ENCODE results near the gene DEFB123. TPM values are rescaled to one million over a fixed set of nuclear protein-coding genes. Genes with fewer than 3 reads are reported as not detected.
A peak's percentile ranks its signal among the peaks of the same experiment; 100 is the strongest.

The DEFB123 gene
- polyA plus RNA-seq, 3 donors = not detected

- H4K20me1 ChIP-seq (ENCODE audit: insufficient read depth, low read length) = no peaks in the 10 kb centered on the region
- Mint-ChIP-seq H3K4me1 (peaks cover 20% of the 10 kb centered on the region), H3K9me3 (peaks cover 0 to 6% (median 2%) of the 10 kb centered on the region in 7 donors), H3K4me3 (no peak overlapping the region), H3K27ac (no peak overlapping the region), H3K36me3 (peaks cover 0 to 2% of the 10 kb centered on the region in 2 donors), H3K27me3 (ENCODE audit: low read depth in 3 of 3) (peaks cover 33 to 38% (median 37%) of the 10 kb centered on the region in 3 donors)
- intact Hi-C loops (cut with micrococcal nuclease) = no loop called here
- H3K36me3 ChIP-seq (replicated peaks in 1 of 2; ENCODE audit: control insufficient read depth in 1 of 2, insufficient read depth in 2 of 2, low read length in 2 of 2) = no peaks in the 10 kb centered on the region
- H3K27me3 ChIP-seq (ENCODE audit: control insufficient read depth in 2 of 2, insufficient read depth in 2 of 2, low read length in 2 of 2) = peaks cover 14 to 36% of the 10 kb centered on the region in 2 donors
- TF ChIP-seq, protein P1, sequence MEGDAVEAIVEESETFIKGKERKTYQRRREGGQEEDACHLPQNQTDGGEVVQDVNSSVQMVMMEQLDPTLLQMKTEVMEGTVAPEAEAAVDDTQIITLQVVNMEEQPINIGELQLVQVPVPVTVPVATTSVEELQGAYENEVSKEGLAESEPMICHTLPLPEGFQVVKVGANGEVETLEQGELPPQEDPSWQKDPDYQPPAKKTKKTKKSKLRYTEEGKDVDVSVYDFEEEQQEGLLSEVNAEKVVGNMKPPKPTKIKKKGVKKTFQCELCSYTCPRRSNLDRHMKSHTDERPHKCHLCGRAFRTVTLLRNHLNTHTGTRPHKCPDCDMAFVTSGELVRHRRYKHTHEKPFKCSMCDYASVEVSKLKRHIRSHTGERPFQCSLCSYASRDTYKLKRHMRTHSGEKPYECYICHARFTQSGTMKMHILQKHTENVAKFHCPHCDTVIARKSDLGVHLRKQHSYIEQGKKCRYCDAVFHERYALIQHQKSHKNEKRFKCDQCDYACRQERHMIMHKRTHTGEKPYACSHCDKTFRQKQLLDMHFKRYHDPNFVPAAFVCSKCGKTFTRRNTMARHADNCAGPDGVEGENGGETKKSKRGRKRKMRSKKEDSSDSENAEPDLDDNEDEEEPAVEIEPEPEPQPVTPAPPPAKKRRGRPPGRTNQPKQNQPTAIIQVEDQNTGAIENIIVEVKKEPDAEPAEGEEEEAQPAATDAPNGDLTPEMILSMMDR (IDR thresholded peaks at IDR 0.05) = no peak
- H3K79me2 ChIP-seq (ENCODE audit: insufficient read depth, low read length) = no peaks in the 10 kb centered on the region
- no peak overlapping the region for H3K4me2 ChIP-seq (replicated peaks; ENCODE audit: extremely low read depth, low read length, poor library complexity, severe bottlenecking)
- 72% methylated on average over 3 of the region's 8 CpGs for WGBS (ENCODE audit: insufficient coverage)
- no peak overlapping the region for H3K27ac ChIP-seq (ENCODE audit: low read depth in 1 of 2, low read length in 2 of 2)
- peaks cover 0 to 9% of the 10 kb centered on the region in 2 donors for H3K9me3 ChIP-seq (replicated peaks in 1 of 2; ENCODE audit: control insufficient read depth in 1 of 2, insufficient read depth in 1 of 2, low read length in 2 of 2)
- H3K4me3 ChIP-seq (replicated peaks in 1 of 3; ENCODE audit: low read depth in 2 of 3, low read length in 3 of 3) = no peak overlapping the region
- DNase-seq = no peak
- no peak overlapping the region for H2AFZ ChIP-seq (ENCODE audit: insufficient read depth, low read depth, low read length, poor library complexity, severe bottlenecking)
- H3K9ac ChIP-seq (ENCODE audit: insufficient read depth, low read length, poor library complexity, severe bottlenecking) = no peak overlapping the region
- H3K4me1 ChIP-seq (ENCODE audit: control insufficient read depth in 1 of 2, insufficient read depth in 2 of 2, low read length in 2 of 2) = peaks cover 23 to 25% of the 10 kb centered on the region in 2 donors
Observed at GRCh38 chr20:31472395-31473330, 32.2 kb downstream of the DEFB123 start.

- peaks cover 20% of the 10 kb centered on the region for H3K4me1 Mint-ChIP-seq
- Histone ChIP-seq H2AFZ (ENCODE audit: insufficient read depth, low read depth, low read length, poor library complexity, severe bottlenecking) (peak overlapping the region; percentile 30), H3K9me3 (replicated peaks in 1 of 2; ENCODE audit: control insufficient read depth in 1 of 2, insufficient read depth in 1 of 2, low read length in 2 of 2) (peaks cover 0 to 9% of the 10 kb centered on the region in 2 donors), H3K79me2 (ENCODE audit: insufficient read depth, low read length) (no peaks in the 10 kb centered on the region), H4K20me1 (ENCODE audit: insufficient read depth, low read length) (no peaks in the 10 kb centered on the region), H3K4me1 (ENCODE audit: control insufficient read depth in 1 of 2, insufficient read depth in 2 of 2, low read length in 2 of 2) (peaks cover 23 to 25% of the 10 kb centered on the region in 2 donors), H3K36me3 (replicated peaks in 1 of 2; ENCODE audit: control insufficient read depth in 1 of 2, insufficient read depth in 2 of 2, low read length in 2 of 2) (no peaks in the 10 kb centered on the region), H3K9ac (ENCODE audit: insufficient read depth, low read length, poor library complexity, severe bottlenecking) (no peak overlapping the region), H3K27ac (ENCODE audit: low read depth in 1 of 2, low read length in 2 of 2) (peak overlapping the region in 1 of 2 donors; percentile 24), H3K4me3 (replicated peaks in 1 of 3; ENCODE audit: low read depth in 2 of 3, low read length in 3 of 3) (peak overlapping the region in 1 of 3 experiments; percentile 53), H3K4me2 (replicated peaks; ENCODE audit: extremely low read depth, low read length, poor library complexity, severe bottlenecking) (peak overlapping the region; percentile 61), H3K27me3 (ENCODE audit: control insufficient read depth in 2 of 2, insufficient read depth in 2 of 2, low read length in 2 of 2) (peaks cover 14 to 38% of the 10 kb centered on the region in 2 donors)
- no peak for DNase-seq
- 11% methylated on average over 2 of the region's 5 CpGs for WGBS (ENCODE audit: insufficient coverage)
- peaks cover 0 to 6% (median 2%) of the 10 kb centered on the region in 7 donors for H3K9me3 Mint-ChIP-seq
- H3K36me3 Mint-ChIP-seq = peaks cover 0 to 2% of the 10 kb centered on the region in 2 donors
- intact Hi-C loops (cut with micrococcal nuclease) = no loop called here
- peaks cover 36 to 42% (median 41%) of the 10 kb centered on the region in 3 donors for H3K27me3 Mint-ChIP-seq (ENCODE audit: low read depth in 3 of 3)
- TF ChIP-seq, protein P1 (IDR thresholded peaks at IDR 0.05) = no peak
- peak overlapping the region in 4 of 7 donors; percentile 21 to 66 (median 46) for H3K27ac Mint-ChIP-seq
- peak overlapping the region; percentile 60 to 88 for H3K4me3 Mint-ChIP-seq
Observed at GRCh38 chr20:31473331-31474096, 33.1 kb downstream of the DEFB123 start.

All from CD14-positive monocyte (primary cell).